Tibial nerve (tissue), 4 donors: ENCODE measurements around the gene SCRN2. TPM values are rescaled to one million over a fixed set of nuclear protein-coding genes. Genes with fewer than 3 reads are reported as not detected.

Experiments
- DNase-seq, 2 donors: peaks; one replicate each; pipeline ENCODE4 v3.0.0-alpha.2; 2019; ENCODE audit warnings: low spot score in 2 of 2
- H3K27ac ChIP-seq, 4 donors: fragments of 200-600 bp; sonication (generic) in 3 of 4; one replicate each; pipeline ENCODE4 v1.5.1; 2017 to 2019; ENCODE audit warnings: mild to moderate bottlenecking in 1 of 4
- H3K27me3 ChIP-seq, 2 donors: fragments of 200-600 bp; sonication (generic) in 1 of 2; one replicate each; pipeline versions ENCODE4 v1.5.1 to v1.6.0; 2017 to 2019
- H3K36me3 ChIP-seq, 3 donors: fragments of 200-600 bp; sonication (generic); one replicate each; pipeline ENCODE4 v1.5.1; 2018 to 2019
- H3K4me1 ChIP-seq, 4 donors: fragments of 200-600 bp; sonication (generic) in 3 of 4; one replicate each; pipeline ENCODE4 v1.5.1; 2017 to 2019
- H3K4me3 ChIP-seq, 4 donors: fragments of 200-600 bp; sonication (generic) in 3 of 4; one replicate each; pipeline ENCODE4 v1.5.1; 2017 to 2019; ENCODE audit warnings: mild to moderate bottlenecking in 1 of 4, moderate library complexity in 1 of 4
- H3K9me3 ChIP-seq, 4 donors: fragments of 200-600 bp; sonication (generic) in 3 of 4; one replicate each; pipeline ENCODE4 v1.5.1; 2017 to 2019
- CTCF ChIP-seq, 5 experiments: fragments of 200-600 bp in 3 of 5; fragments of 450-650 bp in 2 of 5; sonication (generic) in 3 of 5; IDR thresholded peaks; one replicate each; pipeline ENCODE4 v1.5.1; 2016 to 2019; ENCODE audit warnings: antibody characterized with exemption in 5 of 5, mild to moderate bottlenecking in 3 of 5, moderate library complexity in 2 of 5
- EP300 ChIP-seq, 2 donors: sonication (generic); formaldehyde crosslinking; IDR thresholded peaks; one replicate each; pipeline ENCODE4 v1.6.1; 2017; ENCODE audit warnings: antibody characterized with exemption in 2 of 2, mild to moderate bottlenecking in 1 of 2
- POLR2A ChIP-seq, 2 donors: fragments of 450-650 bp; IDR thresholded peaks; one replicate each; pipeline ENCODE4 v1.6.1; 2017; ENCODE audit warnings: antibody characterized with exemption in 2 of 2, mild to moderate bottlenecking in 2 of 2, moderate library complexity in 2 of 2
- WGBS, 2 donors: methylation state at CpG; one replicate each; pipeline ENCODE4 v1.1.5; 2018; 5-methylcytosine and 5-hydroxymethylcytosine counted together
- total RNA-seq, 4 donors: library from RNA; depleted of rRNA; stranded (reverse); fragments of >200 nt; gene quantifications; one replicate each; pipeline ENCODE4 v1.1.0, GENCODE V29; 2016

The SCRN2 gene
- total RNA-seq, 4 donors from 2014 or later, result 49.8 to 68.6 (median 56.6) TPM

GRCh38 chr17:47840001-47840741 is 902 bp downstream of the SCRN2 start:
- DNase-seq, result peak in 1 of 2 donors; percentile 22
- Histone ChIP-seq H3K36me3 (peaks cover 0 to 44% (median 0%) of the 10 kb centered on the region in 3 donors), H3K4me1 (peaks cover 0 to 38% (median 7%) of the 10 kb centered on the region in 4 donors), H3K27ac (peak overlapping the region in 3 of 4 donors; percentile 42 to 81 (median 76)), H3K27me3 (peaks cover 0 to 4% of the 10 kb centered on the region in 2 donors), H3K9me3 (no peaks in the 10 kb centered on the region), H3K4me3 (peak overlapping the region; percentile 56 to 73 (median 70))
- TF ChIP-seq POLR2A (IDR thresholded peaks at IDR 0.05) (no peak), CTCF (IDR thresholded peaks at IDR 0.05) (no peak), EP300 (IDR thresholded peaks at IDR 0.05) (no peak)
- 39 to 69% methylated on average over 12 to 13 of the region's 17 CpGs for WGBS, 2 donors

GRCh38 chr17:47839071-47839470 is 2.0 kb downstream of the SCRN2 start:
- Histone ChIP-seq H3K9me3 (no peaks in the 10 kb centered on the region), H3K27me3 (no peaks in the 10 kb centered on the region), H3K4me3 (no peak overlapping the region), H3K4me1 (peaks cover 0 to 38% (median 7%) of the 10 kb centered on the region in 4 donors), H3K36me3 (peaks cover 0 to 46% (median 0%) of the 10 kb centered on the region in 3 donors), H3K27ac (no peak overlapping the region)
- DNase-seq, result no peak
- 89 to 90% methylated on average over 5 of the region's 5 CpGs for WGBS, 2 donors
- TF ChIP-seq POLR2A (IDR thresholded peaks at IDR 0.05) (no peak), CTCF (IDR thresholded peaks at IDR 0.05) (no peak), EP300 (IDR thresholded peaks at IDR 0.05) (no peak)

GRCh38 chr17:47838636-47839035 is 2.4 kb downstream of the SCRN2 start:
- Histone ChIP-seq H3K4me1 (peaks cover 0 to 38% (median 7%) of the 10 kb centered on the region in 4 donors), H3K4me3 (no peak overlapping the region), H3K9me3 (no peaks in the 10 kb centered on the region), H3K27ac (no peak overlapping the region), H3K27me3 (no peaks in the 10 kb centered on the region), H3K36me3 (peaks cover 0 to 46% (median 0%) of the 10 kb centered on the region in 3 donors)
- no peak for DNase-seq
- WGBS, 2 donors, result 88 to 90% methylated on average over 13 of the region's 13 CpGs
- TF ChIP-seq CTCF (IDR thresholded peaks at IDR 0.05) (no peak), POLR2A (IDR thresholded peaks at IDR 0.05) (no peak), EP300 (IDR thresholded peaks at IDR 0.05) (no peak)

GRCh38 chr17:47837401-47838039 is 3.6 kb downstream of the SCRN2 start:
- H3K36me3 ChIP-seq, result peaks cover 0 to 46% (median 0%) of the 10 kb centered on the region in 3 donors
- H3K4me3 ChIP-seq, result no peak overlapping the region
- 71 to 79% methylated on average over 7 to 8 of the region's 13 CpGs for WGBS, 2 donors
- no peak for DNase-seq
- no peaks in the 10 kb centered on the region for H3K9me3 ChIP-seq
- H3K27ac ChIP-seq, result peak overlapping the region in 2 of 4 donors; percentile 18 to 45
- H3K4me1 ChIP-seq, result peaks cover 0 to 31% (median 6%) of the 10 kb centered on the region in 4 donors
- TF ChIP-seq CTCF (IDR thresholded peaks at IDR 0.05) (no peak), EP300 (IDR thresholded peaks at IDR 0.05) (no peak), POLR2A (IDR thresholded peaks at IDR 0.05) (no peak)
- H3K27me3 ChIP-seq, result no peaks in the 10 kb centered on the region

GRCh38 chr17:47836601-47837000 is 4.5 kb downstream of the SCRN2 start:
- Histone ChIP-seq H3K9me3 (no peaks in the 10 kb centered on the region), H3K36me3 (peaks cover 0 to 46% (median 0%) of the 10 kb centered on the region in 3 donors), H3K27me3 (no peaks in the 10 kb centered on the region), H3K4me1 (peaks cover 0 to 37% (median 13%) of the 10 kb centered on the region in 4 donors), H3K4me3 (no peak overlapping the region), H3K27ac (peak overlapping the region in 1 of 4 donors; percentile 45)
- DNase-seq, result no peak
- TF ChIP-seq POLR2A (IDR thresholded peaks at IDR 0.05), result no peak
- no peak for TF ChIP-seq EP300 (IDR thresholded peaks at IDR 0.05)
- no peak for TF ChIP-seq CTCF (IDR thresholded peaks at IDR 0.05)
- WGBS, 2 donors, result 69 to 81% methylated on average over 5 to 6 of the region's 6 CpGs
